PC-3 (cell line): ENCODE measurements around the gene CA7.

Source experiments
- EZH2 ChIP-seq: fragments of 300-600 bp; sonication (generic); IDR thresholded peaks from one replicate; pipeline ENCODE4 v1.6.1; 2017; ENCODE audit warnings: antibody characterized with exemption, mild to moderate bottlenecking, low read length; ENCODE audit not compliant: unreplicated experiment
- EZH2phosphoT487 ChIP-seq: fragments of 300-600 bp; sonication (generic); IDR thresholded peaks from 2 replicates; pipeline ENCODE4 v1.6.1; 2018; ENCODE audit warnings: mild to moderate bottlenecking, antibody characterized with exemption, low read length, borderline replicate concordance
- TF ChIP-seq, protein P1 (sequence below): fragments of 300-600 bp; sonication (generic); conservative IDR thresholded peaks from 2 replicates; pipeline ENCODE4 v1.5.1; 2017; ENCODE audit warnings: antibody characterized with exemption, low read depth, mild to moderate bottlenecking, low read length

DNA sequence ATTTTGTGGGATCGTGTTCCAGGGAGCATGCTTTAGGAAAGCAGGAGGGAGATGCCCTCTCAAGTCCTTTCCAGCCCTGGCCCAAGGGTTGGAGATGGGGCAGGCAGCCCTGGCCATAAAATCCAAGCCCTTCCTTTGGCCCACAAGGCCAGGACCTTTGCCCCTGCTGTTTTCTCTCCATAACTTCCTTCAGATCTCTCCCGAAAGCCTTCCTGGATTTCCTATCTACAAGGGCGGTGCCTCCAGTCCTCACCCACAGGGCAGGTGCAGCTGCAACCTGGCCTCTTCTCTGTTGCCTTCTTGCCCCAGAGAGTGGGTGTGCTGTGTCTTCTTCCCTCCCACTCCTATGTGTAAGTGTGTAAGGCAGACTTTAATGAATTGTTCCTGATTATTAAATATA lies 27.6 kb downstream of the CA7 start:
- TF ChIP-seq, protein P1, sequence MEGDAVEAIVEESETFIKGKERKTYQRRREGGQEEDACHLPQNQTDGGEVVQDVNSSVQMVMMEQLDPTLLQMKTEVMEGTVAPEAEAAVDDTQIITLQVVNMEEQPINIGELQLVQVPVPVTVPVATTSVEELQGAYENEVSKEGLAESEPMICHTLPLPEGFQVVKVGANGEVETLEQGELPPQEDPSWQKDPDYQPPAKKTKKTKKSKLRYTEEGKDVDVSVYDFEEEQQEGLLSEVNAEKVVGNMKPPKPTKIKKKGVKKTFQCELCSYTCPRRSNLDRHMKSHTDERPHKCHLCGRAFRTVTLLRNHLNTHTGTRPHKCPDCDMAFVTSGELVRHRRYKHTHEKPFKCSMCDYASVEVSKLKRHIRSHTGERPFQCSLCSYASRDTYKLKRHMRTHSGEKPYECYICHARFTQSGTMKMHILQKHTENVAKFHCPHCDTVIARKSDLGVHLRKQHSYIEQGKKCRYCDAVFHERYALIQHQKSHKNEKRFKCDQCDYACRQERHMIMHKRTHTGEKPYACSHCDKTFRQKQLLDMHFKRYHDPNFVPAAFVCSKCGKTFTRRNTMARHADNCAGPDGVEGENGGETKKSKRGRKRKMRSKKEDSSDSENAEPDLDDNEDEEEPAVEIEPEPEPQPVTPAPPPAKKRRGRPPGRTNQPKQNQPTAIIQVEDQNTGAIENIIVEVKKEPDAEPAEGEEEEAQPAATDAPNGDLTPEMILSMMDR, result no peak
- TF ChIP-seq EZH2, result no peak
- no peak for TF ChIP-seq EZH2phosphoT487
